ENCODE results near the gene XRCC3.

DNA sequence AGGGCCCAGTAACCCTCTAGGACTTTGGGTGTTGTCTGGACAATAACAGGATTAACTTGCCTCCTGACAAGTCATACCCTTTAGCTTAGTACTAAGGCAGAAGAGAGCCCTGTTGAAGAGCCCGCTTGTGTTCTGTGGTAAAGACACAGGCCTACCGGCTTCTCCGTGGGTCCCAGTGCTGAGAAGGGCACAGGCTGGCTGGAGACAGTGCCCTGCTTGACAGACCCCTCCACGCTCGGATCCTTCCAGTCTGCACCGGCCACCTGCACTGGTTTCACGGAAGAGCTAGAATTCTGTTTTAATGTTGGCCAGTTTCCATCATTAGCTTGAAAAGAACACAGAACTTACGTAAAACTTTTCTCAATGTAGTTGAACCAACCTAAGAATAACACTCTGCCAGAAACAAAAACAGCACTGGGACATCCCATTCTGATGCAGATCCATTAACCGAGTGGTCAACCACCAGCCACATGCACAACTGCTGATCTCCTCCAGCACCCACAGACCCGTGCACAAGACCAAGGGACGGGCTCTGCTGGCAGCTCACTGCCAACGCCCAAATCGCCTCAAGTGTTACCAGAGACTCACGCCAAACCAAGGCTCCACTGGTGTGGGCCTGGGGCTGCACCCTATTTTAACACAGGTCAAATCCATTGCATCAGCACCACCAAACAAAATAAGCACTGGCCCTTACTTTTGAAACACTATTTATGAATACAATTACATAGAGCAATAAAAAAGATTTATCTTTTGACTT lies 27.4 kb upstream of the XRCC3 start:
- TF ChIP-seq, protein P1, sequence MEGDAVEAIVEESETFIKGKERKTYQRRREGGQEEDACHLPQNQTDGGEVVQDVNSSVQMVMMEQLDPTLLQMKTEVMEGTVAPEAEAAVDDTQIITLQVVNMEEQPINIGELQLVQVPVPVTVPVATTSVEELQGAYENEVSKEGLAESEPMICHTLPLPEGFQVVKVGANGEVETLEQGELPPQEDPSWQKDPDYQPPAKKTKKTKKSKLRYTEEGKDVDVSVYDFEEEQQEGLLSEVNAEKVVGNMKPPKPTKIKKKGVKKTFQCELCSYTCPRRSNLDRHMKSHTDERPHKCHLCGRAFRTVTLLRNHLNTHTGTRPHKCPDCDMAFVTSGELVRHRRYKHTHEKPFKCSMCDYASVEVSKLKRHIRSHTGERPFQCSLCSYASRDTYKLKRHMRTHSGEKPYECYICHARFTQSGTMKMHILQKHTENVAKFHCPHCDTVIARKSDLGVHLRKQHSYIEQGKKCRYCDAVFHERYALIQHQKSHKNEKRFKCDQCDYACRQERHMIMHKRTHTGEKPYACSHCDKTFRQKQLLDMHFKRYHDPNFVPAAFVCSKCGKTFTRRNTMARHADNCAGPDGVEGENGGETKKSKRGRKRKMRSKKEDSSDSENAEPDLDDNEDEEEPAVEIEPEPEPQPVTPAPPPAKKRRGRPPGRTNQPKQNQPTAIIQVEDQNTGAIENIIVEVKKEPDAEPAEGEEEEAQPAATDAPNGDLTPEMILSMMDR (IDR thresholded peaks at IDR 0.05; ENCODE audit: poor library complexity) = no peak
- TF ChIP-seq EZH2 (IDR thresholded peaks at IDR 0.05; ENCODE audit: borderline replicate concordance) = no peak
